WTC11 (cell line): Measurements from ENCODE around the gene TEX44. TPM values are rescaled to one million over a fixed set of nuclear protein-coding genes. Genes with fewer than 3 reads are reported as not detected.

Source experiments
- ATAC-seq: fragments of 200-7000 bp; cut with Tn5 transposase; 2 replicates; pipeline ENCODE4 v1.10.0; 2021; ENCODE audit warnings: mild to moderate bottlenecking, moderate library complexity
- CTCF ChIA-PET: fragments of 300-600 bp; sonication (Branson Sonifier 250); formaldehyde crosslinking; loops from one replicate; lab custom pipeline; 2021; ENCODE audit warnings: antibody characterized with exemption; lab: Charles Lee
- POLR2A ChIA-PET: fragments of 350-600 bp; sonication (Branson Sonifier 250); formaldehyde crosslinking; loops from one replicate; lab custom pipeline; 2021; ENCODE audit warnings: antibody characterized with exemption; lab: Charles Lee
- DNase-seq: peaks from one replicate; pipeline ENCODE4 v3.0.0; 2021; ENCODE audit warnings: low spot score
- H3K27ac Mint-ChIP-seq: 2 replicates; pipeline ENCODE4 v1.8.0; 2021; ENCODE audit warnings: mixed read lengths
- H3K27me3 Mint-ChIP-seq: 2 replicates; pipeline ENCODE4 v1.8.0; 2021; ENCODE audit warnings: low read depth, mild to moderate bottlenecking, moderate library complexity, mixed read lengths
- H3K36me3 Mint-ChIP-seq: 2 replicates; pipeline ENCODE4 v1.8.0; 2021; ENCODE audit warnings: mixed read lengths
- H3K4me1 Mint-ChIP-seq: 2 replicates; pipeline ENCODE4 v1.8.0; 2022; ENCODE audit warnings: mixed read lengths
- H3K4me3 Mint-ChIP-seq: 2 replicates; pipeline ENCODE4 v1.8.0; 2021; ENCODE audit warnings: mild to moderate bottlenecking, moderate library complexity, mixed read lengths
- H3K9me3 Mint-ChIP-seq: 2 replicates; pipeline ENCODE4 v1.8.0; 2021; ENCODE audit warnings: mixed read lengths
- AFF4 ChIP-seq: sonication (generic); formaldehyde crosslinking; IDR thresholded peaks from 2 replicates; pipeline ENCODE4 v1.8.1; 2023; ENCODE audit warnings: mild to moderate bottlenecking, missing genetic modification reagents, borderline replicate concordance
- ATF1 ChIP-seq: sonication (generic); formaldehyde crosslinking; IDR thresholded peaks from 2 replicates; pipeline ENCODE4 v1.8.1; 2023; ENCODE audit warnings: mild to moderate bottlenecking, moderate library complexity, missing genetic modification reagents
- ATF3 ChIP-seq: sonication (generic); formaldehyde crosslinking; conservative IDR thresholded peaks from 2 replicates; pipeline ENCODE4 v1.8.1; 2022; ENCODE audit warnings: mild to moderate bottlenecking, missing genetic modification reagents
- CBFB ChIP-seq: sonication (generic); formaldehyde crosslinking; IDR thresholded peaks from 2 replicates; pipeline ENCODE4 v1.8.1; 2022; ENCODE audit warnings: mild to moderate bottlenecking, low read depth, missing genetic modification reagents
- CREB1 ChIP-seq: sonication (generic); formaldehyde crosslinking; IDR thresholded peaks from 2 replicates; pipeline ENCODE4 v1.8.0; 2023; ENCODE audit warnings: mild to moderate bottlenecking, missing genetic modification reagents
- ELF4 ChIP-seq: sonication (generic); formaldehyde crosslinking; IDR thresholded peaks from 2 replicates; pipeline ENCODE4 v1.8.1; 2022; ENCODE audit warnings: low read depth, mild to moderate bottlenecking, moderate library complexity, missing genetic modification reagents
- IRF2 ChIP-seq: sonication (generic); formaldehyde crosslinking; IDR thresholded peaks from 2 replicates; pipeline ENCODE4 v1.8.0; 2022; ENCODE audit warnings: low read depth, missing genetic modification reagents, borderline replicate concordance
- JAZF1 ChIP-seq: fragments of 250-450 bp; sonication (Bioruptor Pico); IDR thresholded peaks from 2 replicates; pipeline ENCODE4 v1.9.0; 2021; ENCODE audit warnings: moderate library complexity, mild to moderate bottlenecking, inconsistent platforms
- MAX ChIP-seq: sonication (generic); formaldehyde crosslinking; IDR thresholded peaks from 2 replicates; pipeline ENCODE4 v1.8.0; 2022; ENCODE audit warnings: mild to moderate bottlenecking, missing genetic modification reagents
- NR3C1 ChIP-seq: sonication (generic); formaldehyde crosslinking; conservative IDR thresholded peaks from 2 replicates; pipeline ENCODE4 v1.8.1; 2023; ENCODE audit warnings: low read depth, mild to moderate bottlenecking, missing genetic modification reagents
- ZNF317 ChIP-seq: sonication (generic); formaldehyde crosslinking; IDR thresholded peaks from 2 replicates; pipeline ENCODE4 v1.8.1; 2023; ENCODE audit warnings: low read depth, mild to moderate bottlenecking, moderate library complexity, missing genetic modification reagents, borderline replicate concordance
- ZNF416 ChIP-seq: fragments of 250-450 bp; sonication (Bioruptor Pico); IDR thresholded peaks from 2 replicates; pipeline ENCODE4 v1.9.0; 2021; ENCODE audit warnings: mild to moderate bottlenecking, inconsistent platforms
- total RNA-seq: library from RNA; stranded (reverse); gene quantifications from 3 replicates; pipeline ENCODE4 v1.2.3, GENCODE V29; 2021
- TF ChIP-seq, protein P1 (sequence below): fragments of 250-450 bp; sonication (Bioruptor Pico); IDR thresholded peaks from 2 replicates; pipeline ENCODE4 v1.9.0; 2021; ENCODE audit warnings: moderate library complexity, mild to moderate bottlenecking, inconsistent platforms, borderline replicate concordance
- TF ChIP-seq, protein P2 (sequence below): sonication (generic); formaldehyde crosslinking; IDR thresholded peaks from 2 replicates; pipeline ENCODE4 v1.8.1; 2022; ENCODE audit warnings: missing genetic modification reagents, borderline replicate concordance
- TF ChIP-seq, protein P3 (sequence below): sonication (generic); formaldehyde crosslinking; IDR thresholded peaks from 2 replicates; pipeline ENCODE4 v1.8.1; 2023; ENCODE audit warnings: mild to moderate bottlenecking, missing genetic modification reagents
- TF ChIP-seq, protein P4 (sequence below): sonication (generic); formaldehyde crosslinking; IDR thresholded peaks from 2 replicates; pipeline ENCODE4 v1.8.1; 2022; ENCODE audit warnings: low read depth, mild to moderate bottlenecking, moderate library complexity, missing genetic modification reagents, borderline replicate concordance
- TF ChIP-seq, protein P5 (sequence below): sonication (generic); formaldehyde crosslinking; IDR thresholded peaks from 2 replicates; pipeline ENCODE4 v1.8.0; 2023; ENCODE audit warnings: missing genetic modification reagents, mild to moderate bottlenecking, borderline replicate concordance

Gene TEX44
- total RNA-seq, 1 experiment from 2014 or later, result not detected

GRCh38 chr2:231573698-231574421 is 18.8 kb upstream of the TEX44 start:
- peak overlapping the region; percentile 88 for H3K27ac Mint-ChIP-seq
- TF ChIP-seq MAX (CRISPR knock-in tag) (peak; percentile 62; the same call in 1 of the 2 replicates), ATF1 (CRISPR knock-in tag) (no peak)
- H3K27me3 Mint-ChIP-seq, result no peaks in the 10 kb centered on the region
- CTCF ChIA-PET, result interaction anchor here (0.7 to 3.0 kb wide), 6 partner anchors 10 to 104 kb away, joined by 3 to 18 read pairs (median 4); no protein-coding TSS in a partner anchor
- H3K4me1 Mint-ChIP-seq, result peaks cover 60% of the 10 kb centered on the region
- H3K4me3 Mint-ChIP-seq, result no peak overlapping the region
- H3K9me3 Mint-ChIP-seq, result peaks cover 5% of the 10 kb centered on the region
- POLR2A ChIA-PET, result interaction anchor here (0.6 to 0.7 kb wide), 2 partner anchors 13 to 41 kb away, joined by 3 read pairs; no protein-coding TSS in a partner anchor
- DNase-seq (no peak), ATAC-seq (peak; percentile 11)
- peaks cover 6% of the 10 kb centered on the region for H3K36me3 Mint-ChIP-seq

DNA sequence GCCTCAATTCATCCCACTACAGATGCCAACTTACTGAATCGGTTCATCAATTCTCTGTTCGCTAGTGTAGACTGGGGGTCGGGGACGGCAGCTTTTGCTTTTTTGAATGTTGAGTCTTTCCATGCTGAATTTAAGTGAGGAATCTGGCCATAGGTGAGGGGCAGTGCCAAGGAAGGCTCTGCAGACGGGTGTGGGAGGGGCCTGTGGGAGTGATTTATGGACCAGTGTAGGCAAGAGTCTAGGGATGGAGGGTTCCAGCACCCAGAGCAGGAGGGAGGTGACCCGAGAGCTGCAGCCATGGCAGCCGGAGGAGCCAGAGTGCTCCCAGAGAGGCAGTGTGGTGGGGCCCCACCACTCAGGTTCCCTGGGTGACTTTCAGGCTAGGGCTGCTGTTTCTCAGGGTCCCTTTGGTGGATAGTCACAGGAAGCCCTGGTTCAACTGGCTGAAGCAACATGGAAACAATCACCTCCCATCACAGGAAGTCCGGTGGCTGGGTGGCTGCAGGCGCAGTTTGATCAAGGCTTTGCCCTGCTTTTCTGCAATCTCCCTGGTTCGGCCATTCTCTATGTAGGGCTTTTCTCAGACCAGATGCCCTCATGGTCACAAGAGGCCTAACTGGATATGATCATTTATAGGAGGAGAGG is 16.9 kb upstream of the TEX44 start:
- POLR2A ChIA-PET, result no interaction called here
- TF ChIP-seq CBFB (CRISPR knock-in tag), result no peak
- no peak for TF ChIP-seq AFF4 (CRISPR knock-in tag)
- TF ChIP-seq ZNF317 (CRISPR knock-in tag), result no peak
- TF ChIP-seq, protein P1, sequence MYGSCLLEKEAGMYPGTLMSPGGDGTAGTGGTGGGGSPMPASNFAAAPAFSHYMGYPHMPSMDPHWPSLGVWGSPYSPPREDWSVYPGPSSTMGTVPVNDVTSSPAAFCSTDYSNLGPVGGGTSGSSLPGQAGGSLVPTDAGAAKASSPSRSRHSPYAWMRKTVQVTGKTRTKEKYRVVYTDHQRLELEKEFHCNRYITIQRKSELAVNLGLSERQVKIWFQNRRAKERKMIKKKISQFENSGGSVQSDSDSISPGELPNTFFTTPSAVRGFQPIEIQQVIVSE (CRISPR knock-in tag), result no peak
- TF ChIP-seq IRF2 (CRISPR knock-in tag), result no peak
- TF ChIP-seq, protein P2, sequence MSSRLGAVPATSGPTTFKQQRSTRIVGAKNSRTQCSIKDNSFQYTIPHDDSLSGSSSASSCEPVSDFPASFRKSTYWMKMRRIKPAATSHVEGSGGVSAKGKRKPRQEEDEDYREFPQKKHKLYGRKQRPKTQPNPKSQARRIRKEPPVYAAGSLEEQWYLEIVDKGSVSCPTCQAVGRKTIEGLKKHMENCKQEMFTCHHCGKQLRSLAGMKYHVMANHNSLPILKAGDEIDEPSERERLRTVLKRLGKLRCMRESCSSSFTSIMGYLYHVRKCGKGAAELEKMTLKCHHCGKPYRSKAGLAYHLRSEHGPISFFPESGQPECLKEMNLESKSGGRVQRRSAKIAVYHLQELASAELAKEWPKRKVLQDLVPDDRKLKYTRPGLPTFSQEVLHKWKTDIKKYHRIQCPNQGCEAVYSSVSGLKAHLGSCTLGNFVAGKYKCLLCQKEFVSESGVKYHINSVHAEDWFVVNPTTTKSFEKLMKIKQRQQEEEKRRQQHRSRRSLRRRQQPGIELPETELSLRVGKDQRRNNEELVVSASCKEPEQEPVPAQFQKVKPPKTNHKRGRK, result no peak
- TF ChIP-seq, protein P3, sequence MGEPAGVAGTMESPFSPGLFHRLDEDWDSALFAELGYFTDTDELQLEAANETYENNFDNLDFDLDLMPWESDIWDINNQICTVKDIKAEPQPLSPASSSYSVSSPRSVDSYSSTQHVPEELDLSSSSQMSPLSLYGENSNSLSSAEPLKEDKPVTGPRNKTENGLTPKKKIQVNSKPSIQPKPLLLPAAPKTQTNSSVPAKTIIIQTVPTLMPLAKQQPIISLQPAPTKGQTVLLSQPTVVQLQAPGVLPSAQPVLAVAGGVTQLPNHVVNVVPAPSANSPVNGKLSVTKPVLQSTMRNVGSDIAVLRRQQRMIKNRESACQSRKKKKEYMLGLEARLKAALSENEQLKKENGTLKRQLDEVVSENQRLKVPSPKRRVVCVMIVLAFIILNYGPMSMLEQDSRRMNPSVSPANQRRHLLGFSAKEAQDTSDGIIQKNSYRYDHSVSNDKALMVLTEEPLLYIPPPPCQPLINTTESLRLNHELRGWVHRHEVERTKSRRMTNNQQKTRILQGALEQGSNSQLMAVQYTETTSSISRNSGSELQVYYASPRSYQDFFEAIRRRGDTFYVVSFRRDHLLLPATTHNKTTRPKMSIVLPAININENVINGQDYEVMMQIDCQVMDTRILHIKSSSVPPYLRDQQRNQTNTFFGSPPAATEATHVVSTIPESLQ (CRISPR knock-in tag), result no peak
- TF ChIP-seq ELF4, result no peak
- TF ChIP-seq, protein P4, sequence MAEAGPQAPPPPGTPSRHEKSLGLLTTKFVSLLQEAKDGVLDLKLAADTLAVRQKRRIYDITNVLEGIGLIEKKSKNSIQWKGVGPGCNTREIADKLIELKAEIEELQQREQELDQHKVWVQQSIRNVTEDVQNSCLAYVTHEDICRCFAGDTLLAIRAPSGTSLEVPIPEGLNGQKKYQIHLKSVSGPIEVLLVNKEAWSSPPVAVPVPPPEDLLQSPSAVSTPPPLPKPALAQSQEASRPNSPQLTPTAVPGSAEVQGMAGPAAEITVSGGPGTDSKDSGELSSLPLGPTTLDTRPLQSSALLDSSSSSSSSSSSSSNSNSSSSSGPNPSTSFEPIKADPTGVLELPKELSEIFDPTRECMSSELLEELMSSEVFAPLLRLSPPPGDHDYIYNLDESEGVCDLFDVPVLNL, result no peak
- TF ChIP-seq ATF1 (CRISPR knock-in tag), result no peak
- TF ChIP-seq ATF3 (CRISPR knock-in tag), result no peak
- TF ChIP-seq, protein P5, sequence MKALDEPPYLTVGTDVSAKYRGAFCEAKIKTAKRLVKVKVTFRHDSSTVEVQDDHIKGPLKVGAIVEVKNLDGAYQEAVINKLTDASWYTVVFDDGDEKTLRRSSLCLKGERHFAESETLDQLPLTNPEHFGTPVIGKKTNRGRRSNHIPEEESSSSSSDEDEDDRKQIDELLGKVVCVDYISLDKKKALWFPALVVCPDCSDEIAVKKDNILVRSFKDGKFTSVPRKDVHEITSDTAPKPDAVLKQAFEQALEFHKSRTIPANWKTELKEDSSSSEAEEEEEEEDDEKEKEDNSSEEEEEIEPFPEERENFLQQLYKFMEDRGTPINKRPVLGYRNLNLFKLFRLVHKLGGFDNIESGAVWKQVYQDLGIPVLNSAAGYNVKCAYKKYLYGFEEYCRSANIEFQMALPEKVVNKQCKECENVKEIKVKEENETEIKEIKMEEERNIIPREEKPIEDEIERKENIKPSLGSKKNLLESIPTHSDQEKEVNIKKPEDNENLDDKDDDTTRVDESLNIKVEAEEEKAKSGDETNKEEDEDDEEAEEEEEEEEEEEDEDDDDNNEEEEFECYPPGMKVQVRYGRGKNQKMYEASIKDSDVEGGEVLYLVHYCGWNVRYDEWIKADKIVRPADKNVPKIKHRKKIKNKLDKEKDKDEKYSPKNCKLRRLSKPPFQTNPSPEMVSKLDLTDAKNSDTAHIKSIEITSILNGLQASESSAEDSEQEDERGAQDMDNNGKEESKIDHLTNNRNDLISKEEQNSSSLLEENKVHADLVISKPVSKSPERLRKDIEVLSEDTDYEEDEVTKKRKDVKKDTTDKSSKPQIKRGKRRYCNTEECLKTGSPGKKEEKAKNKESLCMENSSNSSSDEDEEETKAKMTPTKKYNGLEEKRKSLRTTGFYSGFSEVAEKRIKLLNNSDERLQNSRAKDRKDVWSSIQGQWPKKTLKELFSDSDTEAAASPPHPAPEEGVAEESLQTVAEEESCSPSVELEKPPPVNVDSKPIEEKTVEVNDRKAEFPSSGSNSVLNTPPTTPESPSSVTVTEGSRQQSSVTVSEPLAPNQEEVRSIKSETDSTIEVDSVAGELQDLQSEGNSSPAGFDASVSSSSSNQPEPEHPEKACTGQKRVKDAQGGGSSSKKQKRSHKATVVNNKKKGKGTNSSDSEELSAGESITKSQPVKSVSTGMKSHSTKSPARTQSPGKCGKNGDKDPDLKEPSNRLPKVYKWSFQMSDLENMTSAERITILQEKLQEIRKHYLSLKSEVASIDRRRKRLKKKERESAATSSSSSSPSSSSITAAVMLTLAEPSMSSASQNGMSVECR (CRISPR knock-in tag), result no peak
- TF ChIP-seq NR3C1 (CRISPR knock-in tag), result no peak
- no peak for TF ChIP-seq ZNF416 (CRISPR knock-in tag)
- TF ChIP-seq JAZF1 (CRISPR knock-in tag), result no peak
- TF ChIP-seq CREB1, result no peak
- TF ChIP-seq, all 79 proteins: peak for 0
- no peak for ATAC-seq
- H3K9me3 Mint-ChIP-seq, result peaks cover 18% of the 10 kb centered on the region
- no peak overlapping the region; the same call in 1 of the 2 replicates for H3K27ac Mint-ChIP-seq
- DNase-seq, result no peak
- peaks cover 3% of the 10 kb centered on the region; the same call in 1 of the 2 replicates for H3K27me3 Mint-ChIP-seq
- CTCF ChIA-PET, result no interaction called here
- H3K36me3 Mint-ChIP-seq, result peaks cover 11% of the 10 kb centered on the region
- peaks cover 55% of the 10 kb centered on the region for H3K4me1 Mint-ChIP-seq
- H3K4me3 Mint-ChIP-seq, result no peak overlapping the region
